B cell (primary cell): ENCODE data around the gene TRIM31. TPM values are rescaled to one million over a fixed set of nuclear protein-coding genes. Genes with fewer than 3 reads are reported as not detected.

Experiments used
- ATAC-seq: fragments of 200-7000 bp; cut with Tn5 transposase; one replicate; pipeline ENCODE4 v1.10.0; 2021; ENCODE audit warnings: low read depth, mild to moderate bottlenecking, moderate number of reproducible peaks, moderate library complexity
- CTCF ChIA-PET: fragments of 350-600 bp; sonication (Branson Sonifier 250); formaldehyde crosslinking; loops from one replicate; lab custom pipeline; 2021; ENCODE audit warnings: antibody characterized with exemption, inconsistent platforms; lab: Charles Lee
- POLR2A ChIA-PET: fragments of 350-600 bp; sonication (Branson Sonifier 250); formaldehyde crosslinking; loops from one replicate; lab custom pipeline; 2021; ENCODE audit warnings: antibody characterized with exemption; lab: Charles Lee
- DNase-seq: peaks from one replicate; pipeline ENCODE4 v3.0.0; 2013
- H2AFZ ChIP-seq: 2 replicates; pipeline ENCODE4 v1.6.1; 2012; ENCODE audit warnings: mild to moderate bottlenecking, low read depth, low read length; ENCODE audit not compliant: insufficient read depth, poor library complexity, severe bottlenecking
- H3K27ac ChIP-seq, 2 donors: 1 replicate in 1 of 2; 2 replicates in 1 of 2; pipeline ENCODE4 v1.5.1; 2012 to 2013; ENCODE audit warnings: low read length in 2 of 2, mild to moderate bottlenecking in 2 of 2, moderate library complexity in 1 of 2
- H3K27me3 ChIP-seq, 4 experiments: fragments of 200-600 bp in 1 of 4; sonication (generic) in 1 of 4; replicated peaks in 1 of 4; 1 replicate in 2 of 4; 2 replicates in 2 of 4; pipeline versions ENCODE4 v1.6.1 to v1.7.0; 2013 to 2016; ENCODE audit warnings: low read length in 3 of 4, mild to moderate bottlenecking in 2 of 4, mixed read lengths in 1 of 4, moderate library complexity in 1 of 4; ENCODE audit not compliant: insufficient read depth in 4 of 4, control insufficient read depth in 3 of 4; ENCODE audit errors: control extremely low read depth in 1 of 4
- H3K36me3 ChIP-seq, 2 experiments: replicated peaks in 1 of 2; 1 replicate in 1 of 2; 2 replicates in 1 of 2; pipeline versions ENCODE4 v1.6.1 to v1.7.1; 2013; ENCODE audit warnings: low read length in 1 of 2; ENCODE audit not compliant: insufficient read depth in 2 of 2, control insufficient read depth in 1 of 2; ENCODE audit errors: control extremely low read depth in 1 of 2, extremely low read depth in 1 of 2
- H3K4me1 ChIP-seq, 2 donors: fragments of 200-600 bp in 1 of 2; sonication (generic) in 1 of 2; 1 replicate in 1 of 2; 2 replicates in 1 of 2; pipeline versions ENCODE4 v1.5.1 to v1.6.1; 2013 to 2017; ENCODE audit warnings: low read length in 2 of 2; ENCODE audit not compliant: control insufficient read depth in 2 of 2, insufficient read depth in 2 of 2
- H3K4me2 ChIP-seq: replicated peaks from 2 replicates; pipeline ENCODE3; 2012; ENCODE audit warnings: mild to moderate bottlenecking, low read depth, low read length; ENCODE audit not compliant: poor library complexity, severe bottlenecking
- H3K4me3 ChIP-seq, 5 experiments: fragments of 200-600 bp in 1 of 5; sonication (generic) in 1 of 5; 1 replicate in 3 of 5; 2 replicates in 2 of 5; pipeline versions ENCODE4 v1.5.1 to v1.7.0; 2011 to 2016; ENCODE audit warnings: low read length in 4 of 5, mild to moderate bottlenecking in 4 of 5, low read depth in 2 of 5, control low read depth in 1 of 5, moderate library complexity in 1 of 5; ENCODE audit not compliant: insufficient read depth in 1 of 5; ENCODE audit errors: control extremely low read depth in 1 of 5, extremely low read depth in 1 of 5
- H3K79me2 ChIP-seq: fragments of 200-600 bp; sonication (generic); one replicate; pipeline ENCODE4 v1.6.0; 2016; ENCODE audit warnings: low read length; ENCODE audit not compliant: control insufficient read depth, insufficient read depth
- H3K9ac ChIP-seq: fragments of 200-600 bp; sonication (generic); 2 replicates; pipeline ENCODE4 v1.6.1; 2017; ENCODE audit warnings: mild to moderate bottlenecking, low read length, moderate library complexity
- H3K9me3 ChIP-seq, 3 donors: one replicate each; pipeline versions ENCODE4 v1.6.1 to v1.7.1; 2013; ENCODE audit warnings: low read length in 2 of 3; ENCODE audit not compliant: control insufficient read depth in 2 of 3, insufficient read depth in 1 of 3; ENCODE audit errors: control extremely low read depth in 1 of 3
- H4K20me1 ChIP-seq: 2 replicates; pipeline ENCODE4 v1.6.0; 2012; ENCODE audit warnings: mild to moderate bottlenecking, low read length; ENCODE audit not compliant: insufficient read depth, control insufficient read depth, poor library complexity, severe bottlenecking
- H3K27ac Mint-ChIP-seq: one replicate; pipeline ENCODE4 v1.8.0; 2021; ENCODE audit warnings: mixed read lengths
- H3K27me3 Mint-ChIP-seq: one replicate; pipeline ENCODE4 v1.8.0; 2021; ENCODE audit warnings: mixed read lengths
- H3K4me1 Mint-ChIP-seq: one replicate; pipeline ENCODE4 v1.8.0; 2021; ENCODE audit warnings: mixed read lengths
- H3K4me3 Mint-ChIP-seq: one replicate; pipeline ENCODE4 v1.8.0; 2021; ENCODE audit warnings: mixed read lengths
- H3K9me3 Mint-ChIP-seq: one replicate; pipeline ENCODE4 v1.8.0; 2022; ENCODE audit warnings: mixed read lengths; ENCODE audit not compliant: insufficient read depth
- CTCF ChIP-seq: fragments of 200-600 bp; IDR thresholded peaks from one replicate; pipeline ENCODE4 v1.8.0; 2022; ENCODE audit warnings: antibody characterized with exemption, mild to moderate bottlenecking
- EZH2 ChIP-seq: IDR thresholded peaks from 2 replicates; pipeline ENCODE4 v1.6.1; 2012; ENCODE audit warnings: borderline replicate concordance, low read depth, mild to moderate bottlenecking, moderate library complexity, low read length; ENCODE audit not compliant: insufficient read depth, poor library complexity, severe bottlenecking
- WGBS: methylation state at CpG from one replicate; pipeline ENCODE4 v1.1.5; 2013; ENCODE audit warnings: missing lambda C conversion rate; ENCODE audit not compliant: insufficient coverage; 5-methylcytosine and 5-hydroxymethylcytosine counted together
- intact Hi-C: fragments of 100-400 bp; cut with micrococcal nuclease; formaldehyde crosslinking; loops from one replicate; pipeline ENCODE4 v1.10.0; 2022
- polyA plus RNA-seq: library from polyadenylated mRNA; depleted of rRNA; stranded (reverse); fragments of >200 nt; gene quantifications from 2 replicates; pipeline ENCODE4 v1.2.3, GENCODE V29; 2012
- total RNA-seq, 2 donors: library from RNA; stranded (reverse); fragments of 120-200 nt in 1 of 2; gene quantifications; 1 replicate in 1 of 2; 2 replicates in 1 of 2; pipeline versions ENCODE4 v1.2.3 to v1.2.4, GENCODE V29; 2013 to 2022

The TRIM31 gene
- total and polyA plus RNA-seq, 2 donors (not counting 1 experiment from before 2014, with no cell fraction given), result not detected

- DNase-seq (no peak), ATAC-seq (no peak)
- Mint-ChIP-seq H3K27ac (peak overlapping the region; percentile 99), H3K4me1 (peaks cover 52% of the 10 kb centered on the region), H3K4me3 (peak overlapping the region; percentile 93), H3K9me3 (no peaks in the 10 kb centered on the region), H3K27me3 (peaks cover 12% of the 10 kb centered on the region)
- H3K4me1 ChIP-seq, result peaks cover 40 to 42% of the 10 kb centered on the region in 2 donors
- H3K4me3 ChIP-seq, result peak overlapping the region; percentile 66 to 90 (median 80)
- H3K36me3 ChIP-seq, result peaks cover 4 to 36% of the 10 kb centered on the region in 2 experiments
- peak overlapping the region; percentile 61 for H2AFZ ChIP-seq
- TF ChIP-seq EZH2 (no peak), CTCF (no peak)
- peak overlapping the region; percentile 69 for H3K9ac ChIP-seq
- H3K9me3 ChIP-seq, result no peaks in the 10 kb centered on the region
- intact Hi-C loops, result loop anchor here (1.0 to 10.0 kb wide), 7 partner anchors 101 to 1909 kb away; partner anchors contain the start of genes DXO, HLA-F, TRIM26 and TRIM39
- 0% methylated on average over 1 of the region's 4 CpGs for WGBS
- ChIA-PET POLR2A (interaction anchor here (0.6 to 1.5 kb wide), 7 partner anchors 11 to 1475 kb away, joined by 3 to 5 read pairs (median 3); partner anchors contain the start of gene DDX39B), CTCF (interaction anchor here (1.0 to 2.0 kb wide), 4 partner anchors 35 to 217 kb away, joined by 3 to 4 read pairs (median 4); no protein-coding TSS in a partner anchor)
- H3K27me3 ChIP-seq, result peaks cover 0 to 13% (median 6%) of the 10 kb centered on the region in 4 experiments
- peaks cover 43% of the 10 kb centered on the region for H3K79me2 ChIP-seq
- H3K4me2 ChIP-seq, result peak overlapping the region; percentile 84
- H4K20me1 ChIP-seq, result peaks cover 26% of the 10 kb centered on the region
- H3K27ac ChIP-seq, result peak overlapping the region; percentile 93 to 97
Observed at GRCh38 chr6:30066082-30066481, 46.8 kb downstream of the TRIM31 start.

- no peak for DNase-seq
- no peak overlapping the region for H2AFZ ChIP-seq
- 100% methylated on average over 1 of the region's 2 CpGs for WGBS
- TF ChIP-seq CTCF, result no peak
- TF ChIP-seq EZH2, result no peak
- ChIA-PET POLR2A (no interaction called here), CTCF (no interaction called here)
- H3K4me1 ChIP-seq, result peaks cover 35 to 44% of the 10 kb centered on the region in 2 donors
- H3K36me3 ChIP-seq, result peaks cover 4 to 19% of the 10 kb centered on the region in 2 experiments
- Mint-ChIP-seq H3K9me3 (no peaks in the 10 kb centered on the region), H3K27ac (no peak overlapping the region), H3K4me1 (peaks cover 59% of the 10 kb centered on the region), H3K4me3 (peak overlapping the region; percentile 48), H3K27me3 (no peaks in the 10 kb centered on the region)
- no peaks in the 10 kb centered on the region for H3K9me3 ChIP-seq
- H3K79me2 ChIP-seq, result peaks cover 55% of the 10 kb centered on the region
- H3K27me3 ChIP-seq, result no peaks in the 10 kb centered on the region
- intact Hi-C loops, result loop anchor here (5.0 to 10.0 kb wide), 2 partner anchors 121 to 1911 kb away; partner anchors contain the start of genes DXO and HLA-A
- H3K4me3 ChIP-seq, result no peak overlapping the region
- H3K4me2 ChIP-seq, result no peak overlapping the region
- peaks cover under 1% of the 10 kb centered on the region for H4K20me1 ChIP-seq
- H3K9ac ChIP-seq, result no peak overlapping the region
- ATAC-seq, result no peak
- H3K27ac ChIP-seq, result no peak overlapping the region
Observed at GRCh38 chr6:30063315-30063714, 49.6 kb downstream of the TRIM31 start.
